Inflammatory macrophage treated with lipopolysaccharide for 4 hours (primary cell): ENCODE results near the gene RAB15.
A peak's percentile ranks its signal among the peaks of the same experiment; 100 is the strongest.

ENCODE experiments used
- DNase-seq: peaks from one replicate; pipeline ENCODE4 v3.0.0-alpha.2; 2020

The RAB15 gene

GRCh38 chr14:64971943-64972791, at the start of gene RAB15:
Gene RAB15, minus strand, starts transcription at chr14:64972336. Its CDS starts 260 bp downstream, at chr14:64972076.
- DNase-seq = peak; percentile 25

GRCh38 chr14:65019944-65020566, 47.9 kb upstream of the RAB15 start:
- peak; percentile 82 for DNase-seq

GRCh38 chr14:65016471-65016870, 44.3 kb upstream of the RAB15 start:
- no peak for DNase-seq

GRCh38 chr14:65015391-65015790, 43.3 kb upstream of the RAB15 start:
- DNase-seq = no peak

- DNase-seq = no peak
Measured at GRCh38 chr14:65012353-65012752, 40.2 kb upstream of the RAB15 start.

GRCh38 chr14:65011538-65011937, 39.4 kb upstream of the RAB15 start:
- no peak for DNase-seq

- DNase-seq = no peak
Measured at GRCh38 chr14:65010211-65010931, 38.2 kb upstream of the RAB15 start.

GRCh38 chr14:65007202-65007601, 35.1 kb upstream of the RAB15 start:
- DNase-seq = no peak

GRCh38 chr14:65006261-65006721, 34.2 kb upstream of the RAB15 start:
- no peak for DNase-seq

GRCh38 chr14:65003394-65003793, 31.3 kb upstream of the RAB15 start:
- no peak for DNase-seq

- no peak for DNase-seq
Measured at GRCh38 chr14:65002586-65003210, 30.6 kb upstream of the RAB15 start.

- DNase-seq = no peak
Measured at GRCh38 chr14:65001723-65002122, 29.6 kb upstream of the RAB15 start.

- no peak for DNase-seq
Measured at GRCh38 chr14:65000898-65001591, 28.9 kb upstream of the RAB15 start.

GRCh38 chr14:64998455-64998931, 26.4 kb upstream of the RAB15 start:
- peak; percentile 32 for DNase-seq

- DNase-seq = no peak
Measured at GRCh38 chr14:64997108-64997794, 25.1 kb upstream of the RAB15 start.

- no peak for DNase-seq
Measured at GRCh38 chr14:64995291-64995690, 23.2 kb upstream of the RAB15 start.

GRCh38 chr14:64994540-64994939, 22.4 kb upstream of the RAB15 start:
- no peak for DNase-seq

GRCh38 chr14:64993266-64993930, 21.3 kb upstream of the RAB15 start:
- DNase-seq = peak; percentile 77

- DNase-seq = no peak
Measured at GRCh38 chr14:64992328-64992885, 20.3 kb upstream of the RAB15 start.

GRCh38 chr14:64990939-64991338, 18.8 kb upstream of the RAB15 start:
- no peak for DNase-seq

- DNase-seq = no peak
Measured at GRCh38 chr14:64990296-64990695, 18.2 kb upstream of the RAB15 start.
